GM12878 (cell line): ENCODE results near the gene EYA2. TPM values are rescaled to one million over a fixed set of nuclear protein-coding genes. Genes with fewer than 3 reads are reported as not detected.

Experiments used
- ATAC-seq: fragments of 200-7000 bp; cut with Tn5 transposase; 3 replicates; pipeline ENCODE4 v1.9.1; 2020; ENCODE audit warnings: mild to moderate bottlenecking, moderate library complexity
- BruUV-seq: library from RNA; stranded (reverse); fragments of 400-500 nt; replicated peaks from 2 replicates; lab custom pipeline; 2021; lab: Mats Ljungman, UMichigan
- CTCF ChIA-PET: fragments of 300-600 bp; sonication (Branson Sonifier 250); formaldehyde crosslinking; extraction: SDS; loops from one replicate; lab custom pipeline; 2021; ENCODE audit warnings: inconsistent platforms; lab: Yijun Ruan, JAX
- POLR2A ChIA-PET: fragments of 350-600 bp; formaldehyde crosslinking; extraction: SDS; loops from one replicate; lab custom pipeline; 2021; ENCODE audit warnings: inconsistent platforms; lab: Charles Lee
- RAD21 ChIA-PET: fragments of 300-600 bp; sonication (Branson Sonifier 250); formaldehyde crosslinking; loops from one replicate; lab custom pipeline; 2023; ENCODE audit warnings: antibody characterized with exemption; ENCODE audit not compliant: unreplicated experiment; lab: Charles Lee
- SMC1A ChIA-PET: fragments of 300-600 bp; sonication (Branson Sonifier 250); formaldehyde crosslinking; loops from one replicate; lab custom pipeline; 2023; ENCODE audit not compliant: unreplicated experiment, uncharacterized antibody; lab: Charles Lee
- DNase-seq: peaks from one replicate; pipeline ENCODE4 v3.0.0-alpha.2; 2011; ENCODE audit warnings: low read depth, low spot score
- FAIRE-seq: peaks from 3 replicates; lab custom pipeline; 2011; peaks lifted over from hg19 to GRCh38; lab: Jason Lieb, UNC
- H2AFZ ChIP-seq: 2 replicates; pipeline ENCODE4 v1.6.0; 2011; ENCODE audit warnings: low read depth, low read length, control low read depth; ENCODE audit not compliant: control insufficient read depth
- H3K27ac ChIP-seq: 2 replicates; pipeline ENCODE4 v1.5.1; 2011; ENCODE audit warnings: control low read depth; ENCODE audit not compliant: control insufficient read depth, insufficient read depth
- H3K27me3 ChIP-seq, 2 experiments: replicated peaks in 1 of 2; 2 replicates each; pipeline versions ENCODE4 v1.6.0 to v1.6.1; 2011; ENCODE audit warnings: low read length in 1 of 2; ENCODE audit not compliant: control insufficient read depth in 2 of 2, insufficient read depth in 2 of 2
- H3K36me3 ChIP-seq, 2 experiments: 2 replicates each; pipeline ENCODE4 v1.5.1; 2011; ENCODE audit warnings: low read length in 1 of 2; ENCODE audit not compliant: control insufficient read depth in 2 of 2, insufficient read depth in 2 of 2
- H3K4me1 ChIP-seq: 2 replicates; pipeline ENCODE4 v1.6.1; 2011; ENCODE audit warnings: mild to moderate bottlenecking, low read length, moderate library complexity, mixed read lengths; ENCODE audit not compliant: control insufficient read depth, insufficient read depth
- H3K4me2 ChIP-seq: 2 replicates; pipeline ENCODE4 v1.6.0; 2011; ENCODE audit warnings: control low read depth; ENCODE audit not compliant: control insufficient read depth, insufficient read depth
- H3K4me3 ChIP-seq: fragments of 200-600 bp; sonication (generic); 2 replicates; pipeline ENCODE4 v1.5.1; 2016
- H3K79me2 ChIP-seq: 2 replicates; pipeline ENCODE4 v1.6.0; 2011; ENCODE audit warnings: low read length; ENCODE audit not compliant: control insufficient read depth, insufficient read depth
- H3K9ac ChIP-seq: 2 replicates; pipeline ENCODE4 v1.8.0; 2011; ENCODE audit warnings: low read length, control low read depth, mixed read lengths; ENCODE audit not compliant: control insufficient read depth, insufficient read depth
- H3K9me3 ChIP-seq: replicated peaks from 3 replicates; pipeline ENCODE4 v1.5.1; 2011; ENCODE audit warnings: mild to moderate bottlenecking, low read length; ENCODE audit not compliant: control insufficient read depth, insufficient read depth
- H4K20me1 ChIP-seq: 2 replicates; pipeline ENCODE4 v1.6.0; 2011; ENCODE audit not compliant: control insufficient read depth, insufficient read depth
- CHD2 ChIP-seq: IDR thresholded peaks from 2 replicates; pipeline ENCODE4 v1.6.1; 2011; ENCODE audit warnings: low read depth, low read length, improper control_type of control experiment, borderline replicate concordance
- CTCF ChIP-seq, 3 experiments: IDR thresholded peaks in 2 of 3; conservative IDR thresholded peaks in 1 of 3; 2 replicates each; pipeline ENCODE4 v1.5.1; 2011; ENCODE audit warnings: low read depth in 3 of 3, low read length in 3 of 3, mild to moderate bottlenecking in 3 of 3, control low read depth in 2 of 3, moderate library complexity in 2 of 3, inconsistent platforms in 1 of 3, mixed read lengths in 1 of 3; ENCODE audit not compliant: control insufficient read depth in 2 of 3, insufficient read depth in 1 of 3; ENCODE audit errors: extremely low read depth in 1 of 3
- ETV6 ChIP-seq, 2 experiments: fragments of 450-650 bp in 1 of 2; IDR thresholded peaks in 1 of 2; conservative IDR thresholded peaks in 1 of 2; 2 replicates each; pipeline ENCODE4 v1.6.1; 2014; ENCODE audit warnings: antibody characterized with exemption in 1 of 2, borderline replicate concordance in 1 of 2, low read depth in 1 of 2, mild to moderate bottlenecking in 1 of 2, moderate library complexity in 1 of 2
- JUNB ChIP-seq: IDR thresholded peaks from 2 replicates; pipeline ENCODE4 v1.6.1; 2016; ENCODE audit warnings: antibody characterized with exemption, mild to moderate bottlenecking
- RAD21 ChIP-seq: IDR thresholded peaks from 2 replicates; pipeline ENCODE4 v1.6.1; 2011; ENCODE audit warnings: mild to moderate bottlenecking, low read depth, low read length, moderate library complexity; ENCODE audit not compliant: insufficient read depth
- SMC3 ChIP-seq: IDR thresholded peaks from 2 replicates; pipeline ENCODE4 v1.6.1; 2011; ENCODE audit warnings: low read length, improper control_type of control experiment, borderline replicate concordance
- STAT3 ChIP-seq: IDR thresholded peaks from 2 replicates; pipeline ENCODE4 v1.6.1; 2011; ENCODE audit warnings: low read depth, low read length, improper control_type of control experiment
- YY1 ChIP-seq: IDR thresholded peaks from 2 replicates; pipeline ENCODE4 v1.6.1; 2011; ENCODE audit warnings: low read depth, mild to moderate bottlenecking, low read length
- ZNF592 ChIP-seq: fragments of 450-650 bp; IDR thresholded peaks from 2 replicates; pipeline ENCODE4 v1.6.1; 2017; ENCODE audit warnings: mild to moderate bottlenecking, moderate library complexity
- WGBS: methylation state at CpG from one replicate; pipeline ENCODE4 v1.1.6; 2016; ENCODE audit warnings: low lambda C conversion rate; ENCODE audit not compliant: insufficient replicate concordance, insufficient coverage; ENCODE audit errors: missing lambda C conversion rate; 5-methylcytosine and 5-hydroxymethylcytosine counted together
- in situ Hi-C: fragments of 300-500 bp; cut with MboI; formaldehyde crosslinking; loops from 9 replicates; pipeline ENCODE4 v1.14.3; 2018; ENCODE audit warnings: mixed read lengths
- intact Hi-C: fragments of 100-400 bp; cut with micrococcal nuclease; formaldehyde crosslinking; loops from one replicate; pipeline ENCODE4 v1.14.2; 2022; ENCODE audit not compliant: unreplicated experiment
- polyA plus RNA-seq, 11 experiments: library from polyadenylated mRNA; depleted of rRNA in 4 of 11; unstranded in 6 of 11; stranded (reverse) in 5 of 11; fragments of >200 nt; fragmentation: Nextera tagmentation in 4 of 11; fragmentation: Illumina TruSeq in 1 of 11; extraction: Ambion mirVana in 4 of 11; extraction: Trizol in 1 of 11; gene quantifications; 1 replicate in 1 of 11; 2 replicates in 10 of 11; pipeline versions ENCODE4 v1.2.1 to v1.2.3, GENCODE V29; 2011 to 2016; ENCODE audit warnings: inconsistent platforms in 2 of 11, missing spikeins in 2 of 11, low read depth in 1 of 11
- total RNA-seq, 4 experiments: library from RNA; depleted of rRNA in 3 of 4; stranded (reverse); fragments of >200 nt in 3 of 4; fragmentation: Illumina TruSeq in 1 of 4; extraction: Trizol in 1 of 4; gene quantifications; 2 replicates each; pipeline versions ENCODE4 v1.2.1 to v1.2.3, GENCODE V29; 2013 to 2021
- TF ChIP-seq, protein P1 (sequence below): fragments of 450-650 bp; IDR thresholded peaks from 2 replicates; pipeline ENCODE4 v1.6.1; 2017; ENCODE audit warnings: borderline replicate concordance

Gene EYA2
- total and polyA plus RNA-seq, 10 of the 15 experiments (the other 5 are each of a cell fraction or from before 2014, with no cell fraction given) = 0.20 TPM; not detected in 9

GRCh38 chr20:47220161-47220582 lies 325.5 kb downstream of the EYA2 start:
- no peak for DNase-seq
- CTCF ChIA-PET = interaction anchor here (0.8 to 3.8 kb wide), 6 partner anchors 15 to 164 kb away, joined by 4 to 27 read pairs (median 9); no protein-coding TSS in a partner anchor
- WGBS = 82% methylated on average over 7 of the region's 8 CpGs
- in situ Hi-C loops = no loop called here
- no peak overlapping the region for H3K4me2 ChIP-seq
- BruUV-seq = no TSS peak
- no peak for FAIRE-seq
- H3K79me2 ChIP-seq = no peaks in the 10 kb centered on the region
- H3K36me3 ChIP-seq = peaks cover 28 to 48% of the 10 kb centered on the region in 2 experiments
- no peaks in the 10 kb centered on the region for H3K9me3 ChIP-seq
- ATAC-seq = peak; percentile 87
- no peak overlapping the region for H2AFZ ChIP-seq
- SMC1A ChIA-PET = interaction anchor here (0.8 to 1.9 kb wide), 3 partner anchors 14 to 164 kb away, joined by 3 to 10 read pairs (median 3); no protein-coding TSS in a partner anchor
- no peak overlapping the region for H3K9ac ChIP-seq
- POLR2A ChIA-PET = no interaction called here
- H3K27ac ChIP-seq = no peak overlapping the region
- intact Hi-C loops = loop anchor here (1.0 kb wide), 1 partner anchor 164 kb away; no protein-coding TSS in a partner anchor
- H4K20me1 ChIP-seq = no peaks in the 10 kb centered on the region
- RAD21 ChIA-PET = interaction anchor here (1.9 kb wide), 1 partner anchor 166 kb away, joined by 4 read pairs; no protein-coding TSS in a partner anchor
- H3K27me3 ChIP-seq = no peaks in the 10 kb centered on the region
- no peak overlapping the region for H3K4me3 ChIP-seq
- no peaks in the 10 kb centered on the region; the same call in 1 of the 2 replicates for H3K4me1 ChIP-seq
- TF ChIP-seq CHD2 (no peak), RAD21 (peak; percentile 57), ETV6 (conservative IDR thresholded peaks at IDR 0.05 in 1 of 2, IDR thresholded peaks at IDR 0.05 in 1 of 2; ENCODE audit: borderline replicate concordance in 1 of 2, low read depth in 1 of 2) (0 out of 4 replicates have a peak, but pooled peaks of 1 of the 2 experiments have one; percentile 55), JUNB (no peak), STAT3 (no peak), ZNF592 (no peak), SMC3 (peak; percentile 46; the same call in 1 of the 2 replicates), YY1 (peak; percentile 92), CTCF (IDR thresholded peaks at IDR 0.05 in 2 of 3, conservative IDR thresholded peaks at IDR 0.05 in 1 of 3; ENCODE audit: control insufficient read depth in 2 of 3, extremely low read depth in 1 of 3, insufficient read depth in 1 of 3, low read depth in 3 of 3, low read length in 3 of 3) (peak; percentile 35 to 74 (median 64); a peak in 5 of 6 replicates)
- TF ChIP-seq, protein P1, sequence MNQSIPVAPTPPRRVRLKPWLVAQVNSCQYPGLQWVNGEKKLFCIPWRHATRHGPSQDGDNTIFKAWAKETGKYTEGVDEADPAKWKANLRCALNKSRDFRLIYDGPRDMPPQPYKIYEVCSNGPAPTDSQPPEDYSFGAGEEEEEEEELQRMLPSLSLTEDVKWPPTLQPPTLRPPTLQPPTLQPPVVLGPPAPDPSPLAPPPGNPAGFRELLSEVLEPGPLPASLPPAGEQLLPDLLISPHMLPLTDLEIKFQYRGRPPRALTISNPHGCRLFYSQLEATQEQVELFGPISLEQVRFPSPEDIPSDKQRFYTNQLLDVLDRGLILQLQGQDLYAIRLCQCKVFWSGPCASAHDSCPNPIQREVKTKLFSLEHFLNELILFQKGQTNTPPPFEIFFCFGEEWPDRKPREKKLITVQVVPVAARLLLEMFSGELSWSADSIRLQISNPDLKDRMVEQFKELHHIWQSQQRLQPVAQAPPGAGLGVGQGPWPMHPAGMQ = no peak
